PC-9 (cell line): ENCODE data around the gene TULP4. TPM values are rescaled to one million over a fixed set of nuclear protein-coding genes. Genes with fewer than 3 reads are reported as not detected.

ENCODE experiments used
- BruUV-seq: library from RNA; stranded (reverse); fragments of 400-500 nt; replicated peaks from 2 replicates; lab custom pipeline; 2021; lab: Mats Ljungman, UMichigan
- CTCF ChIA-PET: fragments of 300-600 bp; sonication (Branson Sonifier 250); formaldehyde crosslinking; loops from one replicate; lab custom pipeline; 2022; ENCODE audit warnings: antibody characterized with exemption; lab: Charles Lee
- POLR2A ChIA-PET: fragments of 300-600 bp; sonication (Branson Sonifier 250); formaldehyde crosslinking; loops from one replicate; lab custom pipeline; 2022; ENCODE audit warnings: antibody characterized with exemption; ENCODE audit not compliant: unreplicated experiment; lab: Charles Lee
- DNase-seq, 2 experiments: peaks; one replicate each; pipeline versions ENCODE4 v3.0.0 to v3.0.0-alpha.2; 2015 to 2022; ENCODE audit warnings: mixed read lengths in 1 of 2
- H2AFZ ChIP-seq: fragments of 200-600 bp; sonication (generic); 2 replicates; pipeline ENCODE4 v1.8.1; 2017; ENCODE audit warnings: antibody characterized with exemption
- H3F3A ChIP-seq: fragments of 200-600 bp; sonication (generic); 2 replicates; pipeline ENCODE4 v1.8.1; 2017; ENCODE audit warnings: antibody characterized with exemption, mild to moderate bottlenecking, low read depth; ENCODE audit not compliant: insufficient read depth
- H3K27ac ChIP-seq: fragments of 200-600 bp; sonication (generic); 2 replicates; pipeline ENCODE4 v1.6.1; 2016; ENCODE audit warnings: mixed run types
- H3K27me3 ChIP-seq: fragments of 200-600 bp; sonication (generic); 2 replicates; pipeline ENCODE4 v1.6.1; 2016; ENCODE audit warnings: low read depth, mixed run types; ENCODE audit not compliant: insufficient read depth
- H3K36me3 ChIP-seq: fragments of 200-600 bp; sonication (generic); 2 replicates; pipeline ENCODE4 v1.6.1; 2016; ENCODE audit warnings: low read depth, mixed run types
- H3K4me1 ChIP-seq: fragments of 200-600 bp; sonication (generic); replicated peaks from 2 replicates; pipeline ENCODE4 v1.6.1; 2016; ENCODE audit warnings: mixed run types; ENCODE audit not compliant: insufficient read depth
- H3K4me2 ChIP-seq: fragments of 200-600 bp; sonication (generic); 2 replicates; pipeline ENCODE4 v1.6.1; 2017; ENCODE audit warnings: mixed run types
- H3K4me3 ChIP-seq: fragments of 200-600 bp; sonication (generic); 2 replicates; pipeline ENCODE4 v1.6.1; 2016; ENCODE audit warnings: mixed run types
- H3K79me2 ChIP-seq: fragments of 200-600 bp; sonication (generic); 2 replicates; pipeline ENCODE4 v1.6.1; 2017; ENCODE audit warnings: low read depth, mixed run types
- H3K9me2 ChIP-seq: fragments of 200-600 bp; sonication (generic); 2 replicates; pipeline ENCODE4 v1.8.1; 2017; ENCODE audit warnings: mild to moderate bottlenecking; ENCODE audit not compliant: insufficient read depth
- H3K9me3 ChIP-seq: fragments of 200-600 bp; sonication (generic); 2 replicates; pipeline ENCODE4 v1.8.1; 2016; ENCODE audit warnings: low read depth; ENCODE audit not compliant: insufficient read depth
- H4K20me1 ChIP-seq: fragments of 200-600 bp; sonication (generic); 2 replicates; pipeline ENCODE4 v1.8.1; 2017; ENCODE audit not compliant: insufficient read depth
- CTCF ChIP-seq: fragments of 200-600 bp; sonication (generic); conservative IDR thresholded peaks from 2 replicates; pipeline ENCODE4 v1.6.1; 2017; ENCODE audit warnings: mixed run types, antibody characterized with exemption, mild to moderate bottlenecking, moderate library complexity
- EZH2 ChIP-seq: fragments of 200-600 bp; sonication (generic); IDR thresholded peaks from 2 replicates; pipeline ENCODE4 v1.8.0; 2017; ENCODE audit warnings: antibody characterized with exemption, low read depth
- intact Hi-C: fragments of 100-400 bp; cut with micrococcal nuclease; formaldehyde crosslinking; loops from one replicate; pipeline ENCODE4 v1.10.0; 2022; ENCODE audit not compliant: unreplicated experiment
- total RNA-seq: library from RNA; stranded (reverse); gene quantifications from 2 replicates; pipeline ENCODE4 v1.2.3, GENCODE V29; 2021

The TULP4 gene
- total RNA-seq, 1 experiment from 2014 or later = 34.0 TPM

- H3K4me3 ChIP-seq = no peak overlapping the region
- TF ChIP-seq EZH2 = no peak
- no peak for TF ChIP-seq CTCF
- H3K27ac ChIP-seq = no peak overlapping the region
- H3K9me2 ChIP-seq = no peaks in the 10 kb centered on the region
- H2AFZ ChIP-seq = no peak overlapping the region
- ChIA-PET CTCF (no interaction called here), POLR2A (no interaction called here)
- no peak for DNase-seq
- no TSS peak for BruUV-seq
- H3K4me1 ChIP-seq = no peaks in the 10 kb centered on the region
- H3K9me3 ChIP-seq = no peaks in the 10 kb centered on the region
- no peaks in the 10 kb centered on the region for H3F3A ChIP-seq
- intact Hi-C loops = no loop called here
- no peak overlapping the region for H3K4me2 ChIP-seq
- no peaks in the 10 kb centered on the region for H4K20me1 ChIP-seq
- H3K27me3 ChIP-seq = no peaks in the 10 kb centered on the region
- H3K36me3 ChIP-seq = 0 out of 2 replicates have a peak, but pooled peaks cover 5% of the 10 kb centered on the region
- no peaks in the 10 kb centered on the region for H3K79me2 ChIP-seq
These were observed 194.9 kb downstream of the TULP4 start for GRCh38 chr6:158507174-158507573.

GRCh38 chr6:158508450-158508849 lies 196.2 kb downstream of the TULP4 start:
- Histone ChIP-seq H3K27ac (no peak overlapping the region), H3K4me3 (no peak overlapping the region), H3K36me3 (0 out of 2 replicates have a peak, but pooled peaks cover 5% of the 10 kb centered on the region), H2AFZ (no peak overlapping the region), H4K20me1 (no peaks in the 10 kb centered on the region), H3K9me3 (no peaks in the 10 kb centered on the region), H3F3A (no peaks in the 10 kb centered on the region), H3K79me2 (no peaks in the 10 kb centered on the region), H3K9me2 (no peaks in the 10 kb centered on the region), H3K4me2 (no peak overlapping the region), H3K4me1 (no peaks in the 10 kb centered on the region), H3K27me3 (no peaks in the 10 kb centered on the region)
- intact Hi-C loops = no loop called here
- TF ChIP-seq CTCF (no peak), EZH2 (no peak)
- ChIA-PET CTCF (no interaction called here), POLR2A (no interaction called here)
- no peak for DNase-seq
- no TSS peak for BruUV-seq

GRCh38 chr6:158509465-158509864 lies 197.2 kb downstream of the TULP4 start:
- ChIA-PET POLR2A (interaction anchor here (0.6 kb wide), 1 partner anchor 99 kb away, joined by 3 read pairs; no protein-coding TSS in a partner anchor), CTCF (no interaction called here)
- no peak overlapping the region for H2AFZ ChIP-seq
- H3K79me2 ChIP-seq = no peaks in the 10 kb centered on the region
- no peaks in the 10 kb centered on the region for H4K20me1 ChIP-seq
- H3F3A ChIP-seq = no peaks in the 10 kb centered on the region
- 0 out of 2 replicates have a peak, but pooled peaks cover 5% of the 10 kb centered on the region for H3K36me3 ChIP-seq
- no peaks in the 10 kb centered on the region for H3K9me3 ChIP-seq
- H3K27me3 ChIP-seq = no peaks in the 10 kb centered on the region
- no peak for DNase-seq
- intact Hi-C loops = no loop called here
- no peak overlapping the region for H3K4me3 ChIP-seq
- no peak for TF ChIP-seq EZH2
- no peak for TF ChIP-seq CTCF
- no peak overlapping the region for H3K4me2 ChIP-seq
- BruUV-seq = no TSS peak
- no peaks in the 10 kb centered on the region for H3K4me1 ChIP-seq
- no peaks in the 10 kb centered on the region for H3K9me2 ChIP-seq
- H3K27ac ChIP-seq = no peak overlapping the region
